Kidney epithelial cell (primary cell): ENCODE data around the gene UBL5. TPM values are rescaled to one million over a fixed set of nuclear protein-coding genes. Genes with fewer than 3 reads are reported as not detected.
"Not testable (repeated sequence)": the region's sequence is repeated elsewhere in the genome, so short reads cannot be mapped to it uniquely, and the experiment has no call there.

Experiments used
- DNase-seq: peaks from one replicate; pipeline ENCODE4 v3.0.0-alpha.2; 2010; ENCODE audit warnings: low read depth
- H3K27me3 ChIP-seq: 2 replicates; pipeline ENCODE4 v1.6.0; 2011; ENCODE audit warnings: low read length; ENCODE audit not compliant: control insufficient read depth, insufficient read depth
- H3K36me3 ChIP-seq: 2 replicates; pipeline ENCODE4 v1.5.1; 2011; ENCODE audit warnings: low read length; ENCODE audit not compliant: control insufficient read depth, insufficient read depth
- H3K4me3 ChIP-seq: 2 replicates; pipeline ENCODE4 v1.5.1; 2011; ENCODE audit warnings: low read depth, mild to moderate bottlenecking, control low read depth, low read length
- total RNA-seq: library from RNA; depleted of rRNA; stranded (reverse); fragments of >200 nt; gene quantifications from 2 replicates; pipeline ENCODE4 v1.2.3, GENCODE V29; 2015
- TF ChIP-seq, protein P1 (sequence below): IDR thresholded peaks from 2 replicates; pipeline ENCODE4 v1.5.1; 2011; ENCODE audit warnings: mild to moderate bottlenecking, moderate library complexity, low read length, control low read depth, inconsistent platforms; ENCODE audit not compliant: insufficient read depth, poor library complexity, severe bottlenecking

UBL5 gene
- total RNA-seq: 536 and 603 TPM in 2 replicates

GRCh38 chr19:9827289-9828238 lies at the start of gene UBL5:
Gene UBL5, plus strand, starts transcription at chr19:9827918. Its CDS starts 420 bp downstream, at chr19:9828338.
- Histone ChIP-seq H3K36me3 (no peaks in the 10 kb centered on the region), H3K4me3 (peak within 1 kb of the TSS; percentile 84), H3K27me3 (no peaks in the 10 kb centered on the region)
- peak; percentile 59 for DNase-seq
- TF ChIP-seq, protein P1, sequence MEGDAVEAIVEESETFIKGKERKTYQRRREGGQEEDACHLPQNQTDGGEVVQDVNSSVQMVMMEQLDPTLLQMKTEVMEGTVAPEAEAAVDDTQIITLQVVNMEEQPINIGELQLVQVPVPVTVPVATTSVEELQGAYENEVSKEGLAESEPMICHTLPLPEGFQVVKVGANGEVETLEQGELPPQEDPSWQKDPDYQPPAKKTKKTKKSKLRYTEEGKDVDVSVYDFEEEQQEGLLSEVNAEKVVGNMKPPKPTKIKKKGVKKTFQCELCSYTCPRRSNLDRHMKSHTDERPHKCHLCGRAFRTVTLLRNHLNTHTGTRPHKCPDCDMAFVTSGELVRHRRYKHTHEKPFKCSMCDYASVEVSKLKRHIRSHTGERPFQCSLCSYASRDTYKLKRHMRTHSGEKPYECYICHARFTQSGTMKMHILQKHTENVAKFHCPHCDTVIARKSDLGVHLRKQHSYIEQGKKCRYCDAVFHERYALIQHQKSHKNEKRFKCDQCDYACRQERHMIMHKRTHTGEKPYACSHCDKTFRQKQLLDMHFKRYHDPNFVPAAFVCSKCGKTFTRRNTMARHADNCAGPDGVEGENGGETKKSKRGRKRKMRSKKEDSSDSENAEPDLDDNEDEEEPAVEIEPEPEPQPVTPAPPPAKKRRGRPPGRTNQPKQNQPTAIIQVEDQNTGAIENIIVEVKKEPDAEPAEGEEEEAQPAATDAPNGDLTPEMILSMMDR: no peak

DNA sequence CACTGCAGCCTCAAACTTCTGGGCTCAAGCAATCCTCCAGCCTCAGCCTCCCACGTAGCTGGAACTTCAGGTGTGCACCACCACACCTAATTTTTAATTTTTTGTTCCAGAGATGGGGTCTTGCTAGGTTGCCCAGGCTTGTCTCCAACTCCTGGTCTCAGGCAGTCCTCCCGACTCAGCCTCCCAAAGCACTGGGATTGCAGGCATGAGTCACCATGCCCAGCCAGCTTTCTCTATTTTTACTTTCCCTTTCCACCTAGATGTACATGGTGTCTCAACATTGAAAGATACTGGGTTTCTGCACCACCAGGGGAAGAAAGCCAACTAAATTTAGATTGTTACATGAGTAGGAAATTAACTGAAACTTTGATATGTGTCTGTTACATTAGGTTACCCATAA lies 45.4 kb upstream of the UBL5 start:
- DNase-seq: no peak
- TF ChIP-seq, protein P1: no peak
- H3K27me3 ChIP-seq: no peaks in the 10 kb centered on the region
- no peaks in the 10 kb centered on the region for H3K36me3 ChIP-seq
- H3K4me3 ChIP-seq: no peak overlapping the region

GRCh38 chr19:9784163-9784496 lies 43.6 kb upstream of the UBL5 start:
- H3K27me3 ChIP-seq, H3K4me3 ChIP-seq, H3K36me3 ChIP-seq, DNase-seq: not testable (repeated sequence)

- TF ChIP-seq, protein P1: no peak
- H3K36me3 ChIP-seq: no peaks in the 10 kb centered on the region
- peak overlapping the region; percentile 75 for H3K4me3 ChIP-seq
- DNase-seq: peak; percentile 70
- H3K27me3 ChIP-seq: no peaks in the 10 kb centered on the region
These were observed 42.1 kb upstream of the UBL5 start for GRCh38 chr19:9785367-9786331.

DNA sequence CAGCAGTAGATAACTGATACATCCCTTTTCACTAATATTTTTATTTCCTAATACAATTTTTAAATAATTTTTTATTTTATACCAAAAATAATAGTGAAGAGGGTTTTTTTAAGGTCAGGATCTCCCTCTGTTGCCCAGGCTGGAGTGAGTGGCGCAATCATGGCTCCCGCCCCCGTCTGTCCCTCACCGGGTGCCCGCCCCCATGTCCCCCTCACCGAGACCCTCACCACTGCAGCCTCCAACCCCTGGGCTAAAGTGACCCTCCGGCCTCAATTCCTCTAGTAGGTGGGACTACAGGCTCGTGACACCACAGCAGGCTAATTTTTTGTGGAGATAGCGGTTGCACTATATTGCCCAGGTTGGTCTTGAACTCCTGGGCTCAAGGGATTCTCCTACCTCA lies 41.4 kb upstream of the UBL5 start:
- no peak for DNase-seq
- Histone ChIP-seq H3K36me3 (no peaks in the 10 kb centered on the region), H3K4me3 (peak overlapping the region; percentile 75), H3K27me3 (no peaks in the 10 kb centered on the region)
- TF ChIP-seq, protein P1: no peak

GRCh38 chr19:9786819-9787218 lies 40.9 kb upstream of the UBL5 start:
- TF ChIP-seq, protein P1: no peak
- H3K27me3 ChIP-seq: no peaks in the 10 kb centered on the region
- DNase-seq: no peak
- no peaks in the 10 kb centered on the region for H3K36me3 ChIP-seq
- no peak overlapping the region for H3K4me3 ChIP-seq

DNA sequence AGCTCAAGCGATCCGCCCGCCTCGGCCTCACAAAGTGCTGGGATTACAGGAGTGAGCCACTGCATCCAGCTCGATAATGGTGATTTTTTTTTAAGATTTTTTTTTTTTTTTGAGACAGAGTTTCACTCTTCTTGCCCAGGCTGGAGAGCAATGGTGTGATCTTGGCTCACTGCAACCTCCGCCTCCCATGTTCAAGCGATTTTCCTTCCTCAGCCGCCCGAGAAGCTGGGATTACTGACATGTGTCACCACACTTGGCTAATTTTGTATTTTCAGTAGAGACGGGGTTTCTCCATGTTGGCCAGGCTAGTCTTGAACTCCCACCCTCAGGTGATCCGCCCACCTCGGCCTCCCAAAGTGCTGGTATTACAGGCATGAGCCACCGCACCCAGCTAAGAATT lies 39.1 kb upstream of the UBL5 start:
- not testable (repeated sequence) for H3K27me3 ChIP-seq, H3K4me3 ChIP-seq, H3K36me3 ChIP-seq, DNase-seq
